NB4 (cell line): ENCODE data around the gene UBE2F.

ENCODE experiments used
- DNase-seq: peaks from one replicate; pipeline ENCODE4 v3.0.0; 2010; ENCODE audit warnings: low read depth
- H3K4me3 ChIP-seq: one replicate; pipeline ENCODE4 v1.5.1; 2011; ENCODE audit warnings: mild to moderate bottlenecking, low read depth, low read length, moderate library complexity
- CTCF ChIP-seq: IDR thresholded peaks from one replicate; pipeline ENCODE4 v1.5.1; 2012; ENCODE audit warnings: low read depth, low read length
- MAX ChIP-seq: IDR thresholded peaks from 2 replicates; pipeline ENCODE4 v1.6.1; 2011; ENCODE audit warnings: low read depth, low read length
- MYC ChIP-seq: IDR thresholded peaks from 2 replicates; pipeline ENCODE4 v1.6.1; 2011; ENCODE audit warnings: low read depth, low read length
- POLR2A ChIP-seq: IDR thresholded peaks from 2 replicates; pipeline ENCODE4 v1.6.1; 2011; ENCODE audit warnings: mild to moderate bottlenecking; ENCODE audit not compliant: insufficient read length; ENCODE audit errors: extremely low read depth

UBE2F gene

DNA sequence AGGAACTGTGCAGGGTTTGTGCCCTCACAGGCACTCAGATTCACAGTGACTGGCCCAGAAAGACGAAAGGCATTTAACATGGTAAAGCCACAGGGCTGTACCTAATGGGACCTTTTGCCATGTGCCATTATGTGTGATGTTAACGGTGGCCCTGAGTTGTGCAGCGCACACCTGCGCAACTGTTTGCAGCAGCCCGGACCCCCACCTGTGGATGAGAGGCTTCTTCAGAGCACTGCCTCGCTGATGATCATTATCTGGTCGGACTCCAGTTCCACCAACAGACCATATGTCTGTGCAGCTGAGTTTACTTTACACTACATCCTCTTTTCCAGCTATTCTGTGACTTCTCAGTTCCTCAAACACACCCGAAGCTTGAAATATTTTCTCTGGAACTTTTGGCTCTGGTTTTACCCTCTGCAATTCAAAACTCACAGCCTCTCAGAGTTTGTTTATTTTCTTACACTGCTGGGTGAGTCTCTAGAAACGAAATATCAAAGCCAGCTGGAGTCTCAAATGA lies 35.6 kb upstream of the UBE2F start:
- TF ChIP-seq CTCF (no peak), MYC (no peak), POLR2A (no peak), MAX (no peak)
- DNase-seq = peak; percentile 21
- no peak overlapping the region for H3K4me3 ChIP-seq

DNA sequence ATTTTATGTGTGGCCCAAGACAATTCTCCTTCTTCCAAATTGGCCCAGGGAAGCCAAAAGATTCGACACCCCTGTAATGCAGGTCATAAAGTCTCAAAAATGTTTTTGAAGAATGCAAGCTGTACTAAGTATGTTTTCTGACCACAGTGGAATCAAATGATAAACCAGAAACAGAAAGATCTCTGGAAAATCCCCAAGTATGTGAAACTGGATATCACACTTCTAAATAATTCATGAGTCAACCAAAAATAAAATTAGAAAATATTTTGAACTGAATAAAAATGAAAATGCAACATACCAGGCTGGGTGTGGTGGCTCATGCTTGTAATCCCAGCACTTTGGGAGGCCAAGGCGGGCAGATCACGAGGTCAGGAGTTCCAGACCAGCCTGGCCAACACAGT lies 34.1 kb upstream of the UBE2F start:
- no peak for DNase-seq
- TF ChIP-seq CTCF (no peak), MYC (no peak), POLR2A (no peak), MAX (no peak)
- H3K4me3 ChIP-seq = no peak overlapping the region

DNA sequence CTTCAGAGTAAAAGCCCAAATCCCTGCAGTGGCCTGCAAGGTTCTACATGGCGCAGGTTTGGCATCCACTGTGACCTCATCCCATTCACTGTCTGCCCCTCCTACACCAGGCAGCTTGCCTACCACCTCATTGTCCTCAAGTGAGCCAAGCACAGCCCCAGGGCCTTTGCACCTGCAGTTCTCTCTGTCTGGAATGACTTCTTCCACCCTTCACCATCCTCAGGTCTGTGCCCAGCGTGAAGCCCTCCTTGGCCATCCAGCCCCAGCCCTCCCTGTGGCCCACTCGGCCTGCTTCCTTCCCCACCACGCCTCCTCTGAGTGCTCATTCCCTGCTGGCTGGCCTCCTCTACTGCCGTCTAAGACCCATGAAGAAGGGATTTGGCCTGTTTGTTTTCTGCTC lies 32.6 kb upstream of the UBE2F start:
- H3K4me3 ChIP-seq = no peak overlapping the region
- TF ChIP-seq MAX (no peak), CTCF (no peak), POLR2A (no peak), MYC (no peak)
- DNase-seq = no peak

- H3K4me3 ChIP-seq = no peak overlapping the region
- TF ChIP-seq CTCF (no peak), MYC (no peak), POLR2A (no peak), MAX (no peak)
- peak; percentile 21 for DNase-seq
Measured at GRCh38 chr2:237935740-237936452, 30.9 kb upstream of the UBE2F start.

- no peak for DNase-seq
- no peak for TF ChIP-seq CTCF
- TF ChIP-seq POLR2A = no peak
- TF ChIP-seq MAX = no peak
- no peak for TF ChIP-seq MYC
- H3K4me3 ChIP-seq = no peak overlapping the region
Measured at GRCh38 chr2:237939251-237939650, 27.6 kb upstream of the UBE2F start.

GRCh38 chr2:237940828-237941227 lies 26.0 kb upstream of the UBE2F start:
- TF ChIP-seq MYC (no peak), MAX (no peak), POLR2A (no peak), CTCF (no peak)
- no peak overlapping the region for H3K4me3 ChIP-seq
- no peak for DNase-seq
